K562 (cell line): Measurements from ENCODE around the gene PCDH9.

Experiments used
- NRF1 ChIP-seq, 2 experiments: fragments of 450-650 bp; IDR thresholded peaks in 1 of 2; conservative IDR thresholded peaks in 1 of 2; 2 replicates each; pipeline ENCODE4 v1.6.1; 2014; ENCODE audit warnings: mild to moderate bottlenecking in 2 of 2
- POLR2G ChIP-seq: fragments of 200-400 bp; formaldehyde crosslinking; IDR thresholded peaks from 2 replicates; pipeline ENCODE4 v1.6.1; 2017; ENCODE audit warnings: low read depth, mild to moderate bottlenecking, antibody characterized with exemption, low read length, moderate library complexity
- PTTG1 ChIP-seq: fragments of 450-650 bp; IDR thresholded peaks from 2 replicates; pipeline ENCODE4 v1.6.1; 2016; ENCODE audit warnings: low read depth, mild to moderate bottlenecking, missing genetic modification characterization, missing compliant biosample characterization
- SMAD2 ChIP-seq: fragments of 150-350 bp; IDR thresholded peaks from 2 replicates; pipeline ENCODE4 v1.6.1; 2014; ENCODE audit warnings: low read depth, mild to moderate bottlenecking, low read length
- SMC3 ChIP-seq: conservative IDR thresholded peaks from 2 replicates; pipeline ENCODE4 v1.6.1; 2011; ENCODE audit warnings: low read depth, low read length, improper control_type of control experiment; ENCODE audit not compliant: insufficient read depth
- TAF1 ChIP-seq: IDR thresholded peaks from 2 replicates; pipeline ENCODE4 v1.6.1; 2011; ENCODE audit warnings: mild to moderate bottlenecking, low read length, moderate library complexity; ENCODE audit not compliant: insufficient read depth, control insufficient read depth, severe bottlenecking; ENCODE audit errors: extremely low read depth
- ZNF274 ChIP-seq: IDR thresholded peaks from 2 replicates; pipeline ENCODE4 v1.6.1; 2011; ENCODE audit warnings: low read depth, mild to moderate bottlenecking, low read length, moderate library complexity, borderline replicate concordance
- TF ChIP-seq, protein P1 (sequence below), 2 experiments: fragments of 450-650 bp in 1 of 2; sonication (generic) in 1 of 2; formaldehyde crosslinking in 1 of 2; IDR thresholded peaks; 2 replicates each; pipeline versions ENCODE4 v1.7.1 to v1.9.0; 2016 to 2022; ENCODE audit warnings: inconsistent platforms in 1 of 2, mild to moderate bottlenecking in 1 of 2, missing genetic modification reagents in 1 of 2
- TF ChIP-seq, protein P2 (sequence below): sonication (generic); formaldehyde crosslinking; IDR thresholded peaks from 2 replicates; pipeline ENCODE4 v1.8.1; 2023; ENCODE audit warnings: mild to moderate bottlenecking, missing genetic modification reagents
- TF ChIP-seq, protein P3 (sequence below), 2 experiments: IDR thresholded peaks; 2 replicates each; pipeline ENCODE4 v1.6.1; 2012; ENCODE audit warnings: improper control_type of control experiment in 2 of 2, low read depth in 2 of 2, low read length in 2 of 2, borderline replicate concordance in 1 of 2
- TF ChIP-seq, protein P4 (sequence below): fragments of 450-650 bp; formaldehyde crosslinking; IDR thresholded peaks from 2 replicates; pipeline ENCODE4 v1.4.0; 2022; ENCODE audit warnings: missing genetic modification characterization
- TF ChIP-seq, protein P5 (sequence below), 3 experiments: IDR thresholded peaks in 2 of 3; conservative IDR thresholded peaks in 1 of 3; 2 replicates each; pipeline ENCODE4 v1.5.1; 2011 to 2012; ENCODE audit warnings: low read length in 3 of 3, mild to moderate bottlenecking in 3 of 3, control low read depth in 2 of 3, improper control_type of control experiment in 1 of 3, inconsistent platforms in 1 of 3, low read depth in 1 of 3, mixed read lengths in 1 of 3, moderate library complexity in 1 of 3; ENCODE audit not compliant: insufficient read depth in 2 of 3

DNA sequence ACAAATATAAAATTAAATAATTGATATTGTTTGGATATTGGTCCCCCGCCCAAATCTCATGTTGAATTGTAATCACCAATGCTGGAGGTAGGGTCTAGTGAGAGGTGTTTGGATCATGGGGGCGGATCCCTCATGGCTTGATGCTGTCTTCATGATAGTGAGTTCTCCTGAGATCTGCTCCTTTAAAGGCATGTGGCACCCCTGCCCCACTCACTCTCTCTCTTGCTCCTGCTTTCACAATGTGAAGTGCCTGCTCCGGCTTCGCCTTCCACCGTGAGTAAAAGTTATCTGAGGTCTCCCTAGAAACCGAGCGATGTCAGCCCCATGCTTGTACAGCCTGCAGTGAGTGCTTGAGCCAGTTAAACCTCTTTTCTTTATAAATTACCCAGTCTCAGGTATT is 248.2 kb downstream of the PCDH9 start:
- TF ChIP-seq PTTG1 (tag) (no peak), SMAD2 (no peak), TAF1 (no peak), NRF1 (conservative IDR thresholded peaks at IDR 0.05 in 1 of 2, IDR thresholded peaks at IDR 0.05 in 1 of 2) (no peak), POLR2G (no peak), SMC3 (no peak), ZNF274 (no peak)
- TF ChIP-seq, protein P1, sequence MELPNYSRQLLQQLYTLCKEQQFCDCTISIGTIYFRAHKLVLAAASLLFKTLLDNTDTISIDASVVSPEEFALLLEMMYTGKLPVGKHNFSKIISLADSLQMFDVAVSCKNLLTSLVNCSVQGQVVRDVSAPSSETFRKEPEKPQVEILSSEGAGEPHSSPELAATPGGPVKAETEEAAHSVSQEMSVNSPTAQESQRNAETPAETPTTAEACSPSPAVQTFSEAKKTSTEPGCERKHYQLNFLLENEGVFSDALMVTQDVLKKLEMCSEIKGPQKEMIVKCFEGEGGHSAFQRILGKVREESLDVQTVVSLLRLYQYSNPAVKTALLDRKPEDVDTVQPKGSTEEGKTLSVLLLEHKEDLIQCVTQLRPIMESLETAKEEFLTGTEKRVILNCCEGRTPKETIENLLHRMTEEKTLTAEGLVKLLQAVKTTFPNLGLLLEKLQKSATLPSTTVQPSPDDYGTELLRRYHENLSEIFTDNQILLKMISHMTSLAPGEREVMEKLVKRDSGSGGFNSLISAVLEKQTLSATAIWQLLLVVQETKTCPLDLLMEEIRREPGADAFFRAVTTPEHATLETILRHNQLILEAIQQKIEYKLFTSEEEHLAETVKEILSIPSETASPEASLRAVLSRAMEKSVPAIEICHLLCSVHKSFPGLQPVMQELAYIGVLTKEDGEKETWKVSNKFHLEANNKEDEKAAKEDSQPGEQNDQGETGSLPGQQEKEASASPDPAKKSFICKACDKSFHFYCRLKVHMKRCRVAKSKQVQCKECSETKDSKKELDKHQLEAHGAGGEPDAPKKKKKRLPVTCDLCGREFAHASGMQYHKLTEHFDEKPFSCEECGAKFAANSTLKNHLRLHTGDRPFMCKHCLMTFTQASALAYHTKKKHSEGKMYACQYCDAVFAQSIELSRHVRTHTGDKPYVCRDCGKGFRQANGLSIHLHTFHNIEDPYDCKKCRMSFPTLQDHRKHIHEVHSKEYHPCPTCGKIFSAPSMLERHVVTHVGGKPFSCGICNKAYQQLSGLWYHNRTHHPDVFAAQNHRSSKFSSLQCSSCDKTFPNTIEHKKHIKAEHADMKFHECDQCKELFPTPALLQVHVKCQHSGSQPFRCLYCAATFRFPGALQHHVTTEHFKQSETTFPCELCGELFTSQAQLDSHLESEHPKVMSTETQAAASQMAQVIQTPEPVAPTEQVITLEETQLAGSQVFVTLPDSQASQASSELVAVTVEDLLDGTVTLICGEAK (IDR thresholded peaks at IDR 0.05) = no peak
- TF ChIP-seq, protein P1 (CRISPR knock-in tag; IDR thresholded peaks at IDR 0.05) = no peak
- TF ChIP-seq, protein P2, sequence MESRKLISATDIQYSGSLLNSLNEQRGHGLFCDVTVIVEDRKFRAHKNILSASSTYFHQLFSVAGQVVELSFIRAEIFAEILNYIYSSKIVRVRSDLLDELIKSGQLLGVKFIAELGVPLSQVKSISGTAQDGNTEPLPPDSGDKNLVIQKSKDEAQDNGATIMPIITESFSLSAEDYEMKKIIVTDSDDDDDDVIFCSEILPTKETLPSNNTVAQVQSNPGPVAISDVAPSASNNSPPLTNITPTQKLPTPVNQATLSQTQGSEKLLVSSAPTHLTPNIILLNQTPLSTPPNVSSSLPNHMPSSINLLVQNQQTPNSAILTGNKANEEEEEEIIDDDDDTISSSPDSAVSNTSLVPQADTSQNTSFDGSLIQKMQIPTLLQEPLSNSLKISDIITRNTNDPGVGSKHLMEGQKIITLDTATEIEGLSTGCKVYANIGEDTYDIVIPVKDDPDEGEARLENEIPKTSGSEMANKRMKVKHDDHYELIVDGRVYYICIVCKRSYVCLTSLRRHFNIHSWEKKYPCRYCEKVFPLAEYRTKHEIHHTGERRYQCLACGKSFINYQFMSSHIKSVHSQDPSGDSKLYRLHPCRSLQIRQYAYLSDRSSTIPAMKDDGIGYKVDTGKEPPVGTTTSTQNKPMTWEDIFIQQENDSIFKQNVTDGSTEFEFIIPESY (CRISPR knock-in tag) = no peak
- TF ChIP-seq, protein P3, sequence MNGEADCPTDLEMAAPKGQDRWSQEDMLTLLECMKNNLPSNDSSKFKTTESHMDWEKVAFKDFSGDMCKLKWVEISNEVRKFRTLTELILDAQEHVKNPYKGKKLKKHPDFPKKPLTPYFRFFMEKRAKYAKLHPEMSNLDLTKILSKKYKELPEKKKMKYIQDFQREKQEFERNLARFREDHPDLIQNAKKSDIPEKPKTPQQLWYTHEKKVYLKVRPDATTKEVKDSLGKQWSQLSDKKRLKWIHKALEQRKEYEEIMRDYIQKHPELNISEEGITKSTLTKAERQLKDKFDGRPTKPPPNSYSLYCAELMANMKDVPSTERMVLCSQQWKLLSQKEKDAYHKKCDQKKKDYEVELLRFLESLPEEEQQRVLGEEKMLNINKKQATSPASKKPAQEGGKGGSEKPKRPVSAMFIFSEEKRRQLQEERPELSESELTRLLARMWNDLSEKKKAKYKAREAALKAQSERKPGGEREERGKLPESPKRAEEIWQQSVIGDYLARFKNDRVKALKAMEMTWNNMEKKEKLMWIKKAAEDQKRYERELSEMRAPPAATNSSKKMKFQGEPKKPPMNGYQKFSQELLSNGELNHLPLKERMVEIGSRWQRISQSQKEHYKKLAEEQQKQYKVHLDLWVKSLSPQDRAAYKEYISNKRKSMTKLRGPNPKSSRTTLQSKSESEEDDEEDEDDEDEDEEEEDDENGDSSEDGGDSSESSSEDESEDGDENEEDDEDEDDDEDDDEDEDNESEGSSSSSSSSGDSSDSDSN (IDR thresholded peaks at IDR 0.05; ENCODE audit: borderline replicate concordance in 1 of 2, low read depth in 2 of 2, low read length in 2 of 2) = no peak
- TF ChIP-seq, protein P4, sequence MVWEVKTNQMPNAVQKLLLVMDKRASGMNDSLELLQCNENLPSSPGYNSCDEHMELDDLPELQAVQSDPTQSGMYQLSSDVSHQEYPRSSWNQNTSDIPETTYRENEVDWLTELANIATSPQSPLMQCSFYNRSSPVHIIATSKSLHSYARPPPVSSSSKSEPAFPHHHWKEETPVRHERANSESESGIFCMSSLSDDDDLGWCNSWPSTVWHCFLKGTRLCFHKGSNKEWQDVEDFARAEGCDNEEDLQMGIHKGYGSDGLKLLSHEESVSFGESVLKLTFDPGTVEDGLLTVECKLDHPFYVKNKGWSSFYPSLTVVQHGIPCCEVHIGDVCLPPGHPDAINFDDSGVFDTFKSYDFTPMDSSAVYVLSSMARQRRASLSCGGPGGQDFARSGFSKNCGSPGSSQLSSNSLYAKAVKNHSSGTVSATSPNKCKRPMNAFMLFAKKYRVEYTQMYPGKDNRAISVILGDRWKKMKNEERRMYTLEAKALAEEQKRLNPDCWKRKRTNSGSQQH (CRISPR knock-in tag) = no peak
- TF ChIP-seq, protein P5, sequence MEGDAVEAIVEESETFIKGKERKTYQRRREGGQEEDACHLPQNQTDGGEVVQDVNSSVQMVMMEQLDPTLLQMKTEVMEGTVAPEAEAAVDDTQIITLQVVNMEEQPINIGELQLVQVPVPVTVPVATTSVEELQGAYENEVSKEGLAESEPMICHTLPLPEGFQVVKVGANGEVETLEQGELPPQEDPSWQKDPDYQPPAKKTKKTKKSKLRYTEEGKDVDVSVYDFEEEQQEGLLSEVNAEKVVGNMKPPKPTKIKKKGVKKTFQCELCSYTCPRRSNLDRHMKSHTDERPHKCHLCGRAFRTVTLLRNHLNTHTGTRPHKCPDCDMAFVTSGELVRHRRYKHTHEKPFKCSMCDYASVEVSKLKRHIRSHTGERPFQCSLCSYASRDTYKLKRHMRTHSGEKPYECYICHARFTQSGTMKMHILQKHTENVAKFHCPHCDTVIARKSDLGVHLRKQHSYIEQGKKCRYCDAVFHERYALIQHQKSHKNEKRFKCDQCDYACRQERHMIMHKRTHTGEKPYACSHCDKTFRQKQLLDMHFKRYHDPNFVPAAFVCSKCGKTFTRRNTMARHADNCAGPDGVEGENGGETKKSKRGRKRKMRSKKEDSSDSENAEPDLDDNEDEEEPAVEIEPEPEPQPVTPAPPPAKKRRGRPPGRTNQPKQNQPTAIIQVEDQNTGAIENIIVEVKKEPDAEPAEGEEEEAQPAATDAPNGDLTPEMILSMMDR (IDR thresholded peaks at IDR 0.05 in 2 of 3, conservative IDR thresholded peaks at IDR 0.05 in 1 of 3; ENCODE audit: insufficient read depth in 2 of 3, low read depth in 1 of 3, low read length in 3 of 3) = no peak
